Stromal cell of bone marrow (primary cell): ENCODE measurements around the gene GMPS.
"Not testable (repeated sequence)": the region's sequence is repeated elsewhere in the genome, so short reads cannot be mapped to it uniquely, and the experiment has no call there.

Experiments
- DNase-seq: peaks from one replicate; pipeline ENCODE4 v3.0.0-alpha.2; 2012; ENCODE audit warnings: low read depth

The GMPS gene

GRCh38 chr3:155872904-155873646 is 2.6 kb downstream of the GMPS start:
- DNase-seq: no peak

DNA sequence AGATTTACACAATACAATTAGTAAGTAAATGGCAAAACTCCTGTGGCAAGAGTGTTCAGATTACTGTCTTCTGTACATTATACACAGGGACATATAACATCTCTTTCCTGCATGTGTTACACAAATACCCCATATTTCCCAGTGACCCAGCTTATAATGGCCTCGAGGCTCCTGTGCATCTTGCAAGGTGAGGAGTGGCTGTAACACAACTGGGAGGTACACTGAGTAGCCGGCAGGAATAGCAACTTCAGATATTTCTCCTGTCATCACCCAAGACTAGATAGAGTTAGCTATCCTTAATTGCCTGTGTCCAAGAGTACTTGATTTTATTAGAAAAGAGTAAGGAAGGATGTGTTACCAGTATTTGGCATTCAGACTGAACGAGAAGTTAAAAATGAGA is 5.6 kb downstream of the GMPS start:
- DNase-seq: no peak

- DNase-seq: no peak
Measured at GRCh38 chr3:155876503-155876902, 6.1 kb downstream of the GMPS start.

DNA sequence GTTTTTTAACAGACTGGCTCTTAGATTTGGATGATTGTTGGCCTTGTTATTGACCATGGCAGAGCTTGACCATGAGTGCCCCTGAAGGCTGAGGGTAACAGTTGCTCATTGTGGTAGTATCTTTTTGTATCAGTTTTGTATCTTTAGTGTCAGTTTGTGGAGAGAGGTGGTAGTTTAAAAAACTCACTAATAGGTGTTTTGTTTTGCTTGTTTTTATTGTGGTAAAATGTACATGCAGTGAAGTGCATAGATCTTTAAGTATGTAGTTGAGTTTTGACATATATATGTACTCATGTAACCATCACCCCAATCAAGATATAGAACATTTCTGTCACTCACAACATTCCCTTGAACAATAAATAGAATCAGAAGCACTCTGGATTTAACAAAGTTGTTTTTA is 9.8 kb downstream of the GMPS start:
- DNase-seq: no peak

DNA sequence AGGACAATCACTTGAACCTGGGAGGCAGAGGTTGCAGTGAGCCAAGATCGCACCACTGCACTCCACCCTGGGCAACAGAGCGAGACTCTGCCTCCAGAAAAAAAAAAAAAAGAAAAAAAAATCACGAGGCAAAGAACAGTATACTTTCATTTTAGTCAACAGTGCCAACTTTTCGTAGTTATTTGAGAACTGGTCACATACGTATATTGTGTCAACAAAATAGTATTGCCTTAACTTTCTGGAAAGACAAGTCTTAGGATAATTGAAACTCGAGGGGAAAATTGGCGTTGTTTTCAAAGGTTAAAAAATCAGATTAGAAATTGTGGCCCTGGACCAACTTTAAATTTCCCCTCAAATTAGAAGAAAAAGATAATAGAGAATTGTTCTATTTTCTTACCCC is 13.8 kb downstream of the GMPS start:
- no peak for DNase-seq

GRCh38 chr3:155885292-155885691 is 14.8 kb downstream of the GMPS start:
- no peak for DNase-seq

DNA sequence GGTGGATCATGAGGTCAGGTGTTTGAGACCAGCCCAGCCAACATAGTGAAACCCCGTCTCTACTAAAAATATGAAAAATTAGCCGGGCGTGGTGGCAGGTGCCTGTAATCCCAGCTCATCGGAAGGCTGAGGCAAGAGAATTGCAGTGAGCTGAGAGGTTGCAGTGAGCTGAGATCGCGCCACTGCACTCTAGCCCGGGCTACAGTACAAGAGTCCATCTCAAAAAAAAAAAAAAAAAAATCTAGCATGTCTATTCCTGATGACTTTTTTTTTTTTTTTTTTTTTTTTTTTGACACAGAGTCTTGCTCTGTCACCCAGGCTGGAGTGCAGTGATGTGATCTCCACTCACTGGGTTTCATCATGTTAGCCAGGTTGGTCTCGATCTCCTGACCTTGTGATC is 15.9 kb downstream of the GMPS start:
- not testable (repeated sequence) for DNase-seq

DNA sequence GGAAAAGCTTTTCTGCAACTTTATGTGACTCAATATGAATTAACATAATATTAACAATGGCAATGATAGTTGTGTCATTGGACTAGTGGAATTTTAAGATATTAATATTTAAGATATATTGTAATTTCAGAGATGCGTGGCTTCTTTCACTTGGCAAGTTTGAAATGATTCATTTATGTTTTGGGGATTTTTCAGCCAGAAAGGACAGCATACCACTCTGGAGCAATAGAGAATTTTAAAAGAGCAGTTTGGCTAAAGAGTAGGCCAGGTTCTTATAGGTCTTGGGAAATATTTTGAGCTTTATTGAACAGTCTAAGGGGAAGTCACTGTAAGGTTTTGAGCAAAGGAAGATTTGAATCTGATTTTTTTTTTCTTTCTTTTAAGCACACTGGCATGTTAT is 16.5 kb downstream of the GMPS start:
- no peak for DNase-seq

DNA sequence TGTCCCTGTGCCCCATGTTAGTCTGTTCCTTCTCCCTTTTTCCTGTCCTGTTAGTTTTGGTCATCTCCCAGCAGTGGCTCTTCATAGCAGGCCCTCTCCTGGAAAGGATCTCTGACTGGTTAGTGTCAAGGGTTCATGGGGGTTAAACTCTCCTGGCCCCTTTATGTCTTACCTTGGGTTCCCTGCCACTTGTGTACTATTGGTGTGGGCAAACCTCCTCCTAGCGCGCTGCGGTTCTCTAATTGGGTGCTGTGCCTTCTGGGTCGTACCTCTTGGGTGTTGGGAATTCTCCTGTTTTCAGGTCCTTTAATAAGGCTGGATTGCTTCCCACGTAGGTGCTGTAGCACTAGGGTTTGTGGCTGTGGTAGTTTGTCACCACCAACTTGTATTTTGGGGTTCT is 18.8 kb downstream of the GMPS start:
- no peak for DNase-seq

GRCh38 chr3:155889952-155890351 is 19.5 kb downstream of the GMPS start:
- DNase-seq: no peak

GRCh38 chr3:155890671-155891190 is 20.3 kb downstream of the GMPS start:
- peak; percentile 35 for DNase-seq

- DNase-seq: no peak
Measured at GRCh38 chr3:155891321-155891720, 20.9 kb downstream of the GMPS start.

DNA sequence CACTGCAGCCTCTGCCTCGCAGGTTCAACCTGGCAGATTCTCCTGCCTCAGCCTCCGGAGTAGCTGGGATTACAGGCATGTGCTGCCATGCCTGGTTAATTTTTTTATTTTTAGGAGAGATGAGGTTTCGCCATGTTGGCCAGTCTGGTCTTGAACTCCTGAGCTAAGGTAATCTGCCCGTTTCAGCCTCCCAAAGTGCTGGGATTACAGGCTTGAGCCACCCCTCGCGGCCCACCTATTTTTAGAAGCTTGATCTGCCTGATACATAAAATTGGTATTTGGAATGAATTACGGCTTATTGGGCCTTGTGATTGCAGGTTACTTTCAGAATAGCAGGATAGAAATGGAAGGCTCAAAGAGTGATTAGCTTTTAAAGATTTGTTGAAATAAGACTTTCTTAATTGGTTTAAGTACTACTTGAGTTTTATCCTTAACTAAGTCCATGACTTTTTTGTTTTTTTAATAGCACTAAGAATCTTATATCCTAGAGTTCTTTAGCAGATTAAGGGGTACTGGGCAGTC is 25.0 kb downstream of the GMPS start:
- no peak for DNase-seq

DNA sequence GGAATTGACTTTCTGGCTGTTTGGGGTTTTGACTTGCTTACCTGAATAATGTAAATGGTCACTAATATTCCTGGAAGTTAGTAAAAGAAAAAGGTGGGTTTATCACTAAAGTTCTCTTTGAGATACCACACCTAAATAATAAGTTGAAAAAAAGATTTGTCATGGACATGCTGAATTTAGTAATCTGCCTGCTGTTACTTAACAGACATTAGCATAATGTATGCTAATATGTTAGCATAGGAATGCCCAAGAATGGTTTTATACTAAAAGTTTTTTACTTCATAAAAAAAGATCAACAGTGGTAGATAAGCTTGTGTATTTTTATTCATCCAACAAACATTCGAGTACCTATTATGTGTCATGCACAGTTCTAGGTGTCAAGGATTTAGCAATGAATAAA is 36.5 kb downstream of the GMPS start:
- DNase-seq: no peak

DNA sequence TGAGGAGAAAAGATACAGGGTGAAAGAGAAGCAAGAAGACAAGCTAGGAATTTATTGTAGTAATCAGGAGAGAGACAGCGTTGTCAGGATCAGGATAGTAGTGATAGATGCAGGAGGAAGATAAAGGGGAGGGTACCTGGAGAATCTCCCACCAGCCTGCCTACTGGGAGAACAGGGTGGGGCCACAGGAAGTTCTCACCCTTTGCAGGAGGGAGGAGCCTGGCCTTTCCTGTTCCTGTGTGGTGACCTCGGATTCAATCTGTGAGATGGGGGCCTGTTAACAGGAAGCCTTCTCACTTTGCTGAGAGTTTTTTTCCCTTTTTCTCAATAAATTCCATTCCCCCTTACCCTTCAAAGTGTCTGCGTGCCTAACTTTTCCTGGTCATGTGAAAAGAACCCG is 37.6 kb downstream of the GMPS start:
- DNase-seq: no peak

- DNase-seq: no peak
Measured at GRCh38 chr3:155908605-155909004, 38.2 kb downstream of the GMPS start.

- DNase-seq: no peak
Measured at GRCh38 chr3:155912090-155912489, 41.6 kb downstream of the GMPS start.

GRCh38 chr3:155912579-155913190 is 42.2 kb downstream of the GMPS start:
- DNase-seq: no peak

GRCh38 chr3:155917781-155918180 is 47.3 kb downstream of the GMPS start:
- DNase-seq: no peak

DNA sequence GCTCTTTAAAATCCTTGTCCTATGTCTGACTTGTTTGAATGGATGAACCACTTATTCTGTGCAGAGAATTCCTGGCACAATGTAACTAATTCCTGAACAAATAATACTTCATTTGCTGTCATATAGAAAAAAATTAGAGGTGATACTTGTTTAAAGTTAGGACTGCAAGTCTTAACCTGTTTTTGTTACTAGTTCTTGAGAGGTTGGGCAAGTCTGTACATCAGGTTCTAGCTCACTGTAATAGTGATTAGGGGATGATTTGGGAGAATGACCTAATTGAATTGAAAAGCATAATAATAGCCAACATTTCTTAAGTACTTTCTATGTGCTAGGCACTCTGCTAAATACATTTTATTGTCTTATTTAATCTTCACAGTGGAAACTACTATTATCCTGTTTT is 49.3 kb downstream of the GMPS start:
- DNase-seq: no peak

DNA sequence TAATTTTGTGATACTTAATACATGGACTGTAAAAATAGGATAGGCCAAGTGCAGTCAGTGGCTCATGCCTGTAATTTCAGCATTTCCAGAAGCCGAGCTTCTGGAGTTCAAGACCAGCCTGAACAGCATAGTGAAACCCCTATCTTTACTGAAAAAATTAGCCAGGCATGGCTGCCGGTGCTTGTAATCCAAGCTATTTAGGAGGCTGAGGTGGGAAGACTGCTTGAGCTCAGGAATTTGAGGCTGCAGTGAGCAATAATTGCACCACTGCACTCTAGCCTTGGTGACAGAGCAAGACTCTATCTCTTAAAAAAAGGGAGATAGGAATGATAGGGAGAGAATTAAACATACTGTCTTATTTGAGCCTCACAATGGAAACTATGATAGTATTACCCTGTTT is 51.0 kb downstream of the GMPS start:
- no peak for DNase-seq

DNA sequence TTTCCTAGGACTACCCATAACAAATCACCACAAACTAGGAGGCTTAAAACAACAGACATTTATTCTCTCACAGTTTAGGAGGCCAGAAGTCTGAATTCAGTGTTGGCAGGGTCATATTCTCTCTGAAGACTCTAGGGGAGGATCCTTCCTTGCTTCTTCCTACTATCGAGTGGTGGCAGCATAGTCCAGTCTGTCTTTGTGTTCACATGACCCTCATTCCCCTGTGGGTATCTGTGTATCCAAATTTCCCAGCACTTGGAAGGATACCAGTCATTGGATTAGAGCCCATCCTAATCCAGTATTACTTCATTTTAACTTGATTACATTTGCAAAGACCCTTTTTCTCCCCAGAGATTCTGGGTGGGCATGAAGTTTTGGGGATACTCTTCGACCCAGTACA is 63.8 kb downstream of the GMPS start:
- DNase-seq: peak; percentile 35

DNA sequence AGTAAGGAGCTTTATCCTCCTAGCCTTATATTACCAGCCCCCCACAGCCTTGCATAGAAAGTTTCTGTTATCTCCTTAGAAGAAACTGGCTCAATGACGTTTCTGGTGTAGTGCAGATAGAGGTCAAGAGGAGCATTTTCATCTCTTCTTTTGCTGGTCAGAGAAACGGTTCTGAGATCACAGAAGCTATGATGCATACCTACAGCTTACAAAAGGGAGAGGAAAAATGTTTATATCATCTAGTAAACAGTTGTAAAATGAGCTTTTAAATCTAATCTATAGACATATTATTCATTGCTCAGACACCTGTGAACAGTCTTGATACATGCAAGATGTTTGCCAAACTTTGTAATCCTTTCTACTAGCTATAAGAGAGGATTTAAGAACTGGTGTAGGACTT is 68.0 kb downstream of the GMPS start:
- no peak for DNase-seq

DNA sequence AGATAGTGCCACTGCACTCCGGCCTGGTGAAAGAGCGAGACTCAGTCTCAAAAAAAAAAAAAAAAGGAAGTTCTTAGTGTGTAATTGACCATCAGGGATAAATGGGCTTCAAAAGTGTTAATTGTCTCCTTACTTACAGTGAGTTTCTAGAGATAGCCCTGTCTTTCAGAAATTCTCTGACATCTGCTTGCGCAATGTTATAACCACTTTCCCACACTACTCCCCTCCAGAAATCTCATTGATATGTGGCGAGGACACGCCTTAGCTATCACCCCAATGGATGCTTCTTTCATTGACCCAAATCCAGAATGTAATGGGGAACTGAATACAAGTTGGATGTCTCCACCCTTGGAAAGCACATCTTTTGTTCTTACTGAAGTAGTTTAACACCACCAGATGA is 70.9 kb downstream of the GMPS start:
- DNase-seq: no peak
